HepG2 (cell line): Measurements from ENCODE around the gene TRMT2A. TPM values are rescaled to one million over a fixed set of nuclear protein-coding genes. Genes with fewer than 3 reads are reported as not detected.
A peak's percentile ranks its signal among the peaks of the same experiment; 100 is the strongest.

Experiments used
- BORCS8-MEF2B ChIP-seq: sonication (generic); formaldehyde crosslinking; IDR thresholded peaks from 2 replicates; pipeline ENCODE4 v1.8.0; 2022; ENCODE audit warnings: mild to moderate bottlenecking, missing genetic modification reagents
- CREM ChIP-seq, 2 experiments: sonication (generic) in 1 of 2; formaldehyde crosslinking in 1 of 2; IDR thresholded peaks; 2 replicates each; pipeline versions ENCODE4 v1.4.0 to v1.6.1; 2016 to 2020; ENCODE audit warnings: antibody characterized with exemption in 1 of 2, mild to moderate bottlenecking in 1 of 2, missing genetic modification reagents in 1 of 2
- HNRNPK ChIP-seq: fragments of 200-400 bp; formaldehyde crosslinking; IDR thresholded peaks from 2 replicates; pipeline ENCODE4 v1.6.1; 2018; ENCODE audit warnings: low read length, low read depth, moderate library complexity, mild to moderate bottlenecking; ENCODE audit not compliant: poor library complexity, severe bottlenecking
- MLX ChIP-seq: IDR thresholded peaks from 2 replicates; pipeline ENCODE4 v1.6.1; 2016
- NCOA1 ChIP-seq: sonication (generic); formaldehyde crosslinking; IDR thresholded peaks from 2 replicates; pipeline ENCODE4 v1.9.0; 2021; ENCODE audit warnings: missing genetic modification reagents
- NR2F6 ChIP-seq, 2 experiments: IDR thresholded peaks; 2 replicates each; pipeline ENCODE4 v1.6.1; 2016; ENCODE audit warnings: antibody characterized with exemption in 1 of 2, mild to moderate bottlenecking in 1 of 2
- RARA ChIP-seq: IDR thresholded peaks from 2 replicates; pipeline ENCODE4 v1.6.1; 2016; ENCODE audit warnings: missing genetic modification reagents, missing compliant biosample characterization
- RXRA ChIP-seq: sonication (generic); formaldehyde crosslinking; IDR thresholded peaks from 2 replicates; pipeline ENCODE4 v1.5.1; 2020; ENCODE audit warnings: missing genetic modification reagents
- SNAPC4 ChIP-seq: sonication (generic); formaldehyde crosslinking; IDR thresholded peaks from 2 replicates; pipeline ENCODE4 v1.4.0; 2020; ENCODE audit warnings: mild to moderate bottlenecking, missing genetic modification reagents
- ZHX2 ChIP-seq, 2 experiments: sonication (generic) in 1 of 2; formaldehyde crosslinking in 1 of 2; IDR thresholded peaks; 2 replicates each; pipeline versions ENCODE4 v1.6.1 to v1.9.0; 2014 to 2022; ENCODE audit warnings: antibody characterized with exemption in 1 of 2, borderline replicate concordance in 1 of 2, inconsistent platforms in 1 of 2, low read depth in 1 of 2, missing genetic modification reagents in 1 of 2
- polyA plus RNA-seq, 8 experiments: library from polyadenylated mRNA; depleted of rRNA in 3 of 8; stranded (reverse) in 7 of 8; unstranded in 1 of 8; fragments of >200 nt; fragmentation: Illumina TruSeq in 4 of 8; extraction: Trizol in 4 of 8; gene quantifications; 2 replicates each; pipeline versions ENCODE4 v1.2.1 to v1.2.3, GENCODE V29; 2011 to 2016; ENCODE audit warnings: low read depth in 4 of 8, missing spikeins in 1 of 8, mixed read lengths in 1 of 8; ENCODE audit not compliant: insufficient read depth in 1 of 8
- total RNA-seq, 5 experiments: library from RNA; depleted of rRNA; stranded (reverse); fragments of >200 nt; fragmentation: Illumina TruSeq; extraction: Trizol; gene quantifications; 2 replicates each; pipeline ENCODE4 v1.2.3, GENCODE V29; 2016; ENCODE audit warnings: low read depth in 1 of 5
- TF ChIP-seq, protein P1 (sequence below): sonication (generic); formaldehyde crosslinking; IDR thresholded peaks from 2 replicates; pipeline ENCODE4 v1.4.0; 2020; ENCODE audit warnings: missing genetic modification reagents
- TF ChIP-seq, protein P2 (sequence below): sonication (generic); formaldehyde crosslinking; IDR thresholded peaks from 2 replicates; pipeline ENCODE4 v1.4.0; 2020; ENCODE audit warnings: mild to moderate bottlenecking, missing genetic modification reagents

Gene TRMT2A
- total and polyA plus RNA-seq, 2 of the 13 experiments (the other 11 are each of a cell fraction or from before 2014, with no cell fraction given) = 24.0 to 30.3 TPM

- TF ChIP-seq ZHX2 (IDR thresholded peaks at IDR 0.05; ENCODE audit: low read depth) = no peak
- no peak for TF ChIP-seq ZHX2 (CRISPR knock-in tag; IDR thresholded peaks at IDR 0.05; ENCODE audit: borderline replicate concordance)
- TF ChIP-seq CREM (IDR thresholded peaks at IDR 0.05) = peak; percentile 25; the same call in 1 of the 2 replicates
- TF ChIP-seq CREM (CRISPR knock-in tag; IDR thresholded peaks at IDR 0.05) = no peak
- peak; percentile 80 for TF ChIP-seq NR2F6 (IDR thresholded peaks at IDR 0.05)
- peak; percentile 89 for TF ChIP-seq NR2F6 (CRISPR knock-in tag; IDR thresholded peaks at IDR 0.05)
- 0 out of 2 replicates have a peak, but pooled peaks have one; percentile 40 for TF ChIP-seq BORCS8-MEF2B
- TF ChIP-seq, protein P1, sequence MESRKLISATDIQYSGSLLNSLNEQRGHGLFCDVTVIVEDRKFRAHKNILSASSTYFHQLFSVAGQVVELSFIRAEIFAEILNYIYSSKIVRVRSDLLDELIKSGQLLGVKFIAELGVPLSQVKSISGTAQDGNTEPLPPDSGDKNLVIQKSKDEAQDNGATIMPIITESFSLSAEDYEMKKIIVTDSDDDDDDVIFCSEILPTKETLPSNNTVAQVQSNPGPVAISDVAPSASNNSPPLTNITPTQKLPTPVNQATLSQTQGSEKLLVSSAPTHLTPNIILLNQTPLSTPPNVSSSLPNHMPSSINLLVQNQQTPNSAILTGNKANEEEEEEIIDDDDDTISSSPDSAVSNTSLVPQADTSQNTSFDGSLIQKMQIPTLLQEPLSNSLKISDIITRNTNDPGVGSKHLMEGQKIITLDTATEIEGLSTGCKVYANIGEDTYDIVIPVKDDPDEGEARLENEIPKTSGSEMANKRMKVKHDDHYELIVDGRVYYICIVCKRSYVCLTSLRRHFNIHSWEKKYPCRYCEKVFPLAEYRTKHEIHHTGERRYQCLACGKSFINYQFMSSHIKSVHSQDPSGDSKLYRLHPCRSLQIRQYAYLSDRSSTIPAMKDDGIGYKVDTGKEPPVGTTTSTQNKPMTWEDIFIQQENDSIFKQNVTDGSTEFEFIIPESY (CRISPR knock-in tag) = peak; percentile 95
- 0 out of 2 replicates have a peak, but pooled peaks have one; percentile 55 for TF ChIP-seq NCOA1
- TF ChIP-seq SNAPC4 = 0 out of 2 replicates have a peak, but pooled peaks have one; percentile 47
- TF ChIP-seq, protein P2, sequence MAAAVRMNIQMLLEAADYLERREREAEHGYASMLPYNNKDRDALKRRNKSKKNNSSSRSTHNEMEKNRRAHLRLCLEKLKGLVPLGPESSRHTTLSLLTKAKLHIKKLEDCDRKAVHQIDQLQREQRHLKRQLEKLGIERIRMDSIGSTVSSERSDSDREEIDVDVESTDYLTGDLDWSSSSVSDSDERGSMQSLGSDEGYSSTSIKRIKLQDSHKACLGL (CRISPR knock-in tag) = 0 out of 2 replicates have a peak, but pooled peaks have one; percentile 54
- TF ChIP-seq RXRA = peak; percentile 73
- peak; percentile 86 for TF ChIP-seq RARA (CRISPR knock-in tag)
- 0 out of 2 replicates have a peak, but pooled peaks have one; percentile 35 for TF ChIP-seq MLX
- TF ChIP-seq HNRNPK = no peak
These were observed 32.2 kb downstream of the TRMT2A start (continued) for GRCh38 chr22:20084547-20085413.
